DMS153 (cell line): ENCODE data around the gene NUB1.
"Not testable (repeated sequence)": the region's sequence is repeated elsewhere in the genome, so short reads cannot be mapped to it uniquely, and the experiment has no call there.

Experiments used
- DNase-seq: peaks from one replicate; lab custom pipeline; 2025; lab: John Stamatoyannopoulos, UW

The NUB1 gene, protein sequence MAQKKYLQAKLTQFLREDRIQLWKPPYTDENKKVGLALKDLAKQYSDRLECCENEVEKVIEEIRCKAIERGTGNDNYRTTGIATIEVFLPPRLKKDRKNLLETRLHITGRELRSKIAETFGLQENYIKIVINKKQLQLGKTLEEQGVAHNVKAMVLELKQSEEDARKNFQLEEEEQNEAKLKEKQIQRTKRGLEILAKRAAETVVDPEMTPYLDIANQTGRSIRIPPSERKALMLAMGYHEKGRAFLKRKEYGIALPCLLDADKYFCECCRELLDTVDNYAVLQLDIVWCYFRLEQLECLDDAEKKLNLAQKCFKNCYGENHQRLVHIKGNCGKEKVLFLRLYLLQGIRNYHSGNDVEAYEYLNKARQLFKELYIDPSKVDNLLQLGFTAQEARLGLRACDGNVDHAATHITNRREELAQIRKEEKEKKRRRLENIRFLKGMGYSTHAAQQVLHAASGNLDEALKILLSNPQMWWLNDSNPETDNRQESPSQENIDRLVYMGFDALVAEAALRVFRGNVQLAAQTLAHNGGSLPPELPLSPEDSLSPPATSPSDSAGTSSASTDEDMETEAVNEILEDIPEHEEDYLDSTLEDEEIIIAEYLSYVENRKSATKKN

DNA sequence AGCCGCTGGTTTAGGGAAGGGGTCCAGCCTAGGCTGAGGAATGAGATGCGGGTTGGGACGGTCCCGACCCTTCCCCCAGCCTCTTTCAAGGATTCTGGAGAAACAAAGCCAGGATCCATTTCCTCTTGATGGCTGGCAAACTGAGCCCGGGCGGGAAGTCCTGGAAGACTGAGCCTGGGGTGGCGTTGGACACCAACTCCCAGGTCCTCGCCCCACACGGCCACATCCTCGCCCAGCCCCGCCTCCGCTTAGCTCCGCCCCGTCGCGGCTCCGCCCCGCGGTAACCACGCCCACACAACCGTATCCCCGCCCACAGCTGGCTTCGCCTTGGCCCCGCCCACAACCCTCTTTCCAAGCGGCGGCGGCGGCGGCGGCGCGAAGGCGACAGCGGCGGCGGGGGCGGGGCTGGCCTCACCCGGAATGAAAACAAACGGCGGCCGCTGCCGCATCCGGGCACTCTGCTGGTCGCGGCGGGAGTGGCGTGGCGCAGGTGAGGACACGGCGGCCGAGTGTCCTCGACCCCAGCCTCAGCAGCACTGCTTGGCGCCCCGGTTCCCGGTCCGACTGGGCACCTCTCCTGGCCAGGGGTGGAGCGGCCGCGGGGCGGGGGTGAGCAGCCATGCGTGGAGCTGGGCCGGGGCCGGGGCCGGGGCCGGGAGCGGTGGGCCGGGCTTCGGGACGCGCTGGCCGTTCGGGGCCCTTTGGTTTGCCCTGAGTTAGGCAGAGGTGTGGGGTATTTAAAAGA, at the start of gene NUB1:
NUB1 (plus strand) TSS at position 456 of the 745 bp plus-strand sequence. CDS start 3,538 bp downstream, outside the sequence.
- peak; percentile 62 for DNase-seq

DNA sequence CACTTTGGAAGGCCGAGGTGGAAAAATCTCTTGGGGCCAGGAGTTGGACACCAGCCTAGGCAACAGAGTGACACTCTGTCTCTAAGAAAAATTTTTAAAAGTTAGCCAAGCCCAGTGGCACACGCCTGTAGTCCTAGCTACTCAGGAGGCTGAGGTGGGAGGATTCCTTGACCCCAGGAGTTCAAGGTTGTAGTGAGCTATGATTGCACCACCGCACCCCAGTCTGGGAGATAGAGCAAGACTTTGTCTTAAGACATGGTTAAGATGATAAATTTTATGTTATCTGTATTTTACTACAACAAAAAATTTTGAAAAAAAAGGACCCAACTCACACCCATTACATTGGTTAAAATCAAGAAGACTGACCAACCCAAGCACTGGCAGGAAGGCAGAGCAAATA, 48.8 kb upstream of the NUB1 start:
- no peak for DNase-seq

DNA sequence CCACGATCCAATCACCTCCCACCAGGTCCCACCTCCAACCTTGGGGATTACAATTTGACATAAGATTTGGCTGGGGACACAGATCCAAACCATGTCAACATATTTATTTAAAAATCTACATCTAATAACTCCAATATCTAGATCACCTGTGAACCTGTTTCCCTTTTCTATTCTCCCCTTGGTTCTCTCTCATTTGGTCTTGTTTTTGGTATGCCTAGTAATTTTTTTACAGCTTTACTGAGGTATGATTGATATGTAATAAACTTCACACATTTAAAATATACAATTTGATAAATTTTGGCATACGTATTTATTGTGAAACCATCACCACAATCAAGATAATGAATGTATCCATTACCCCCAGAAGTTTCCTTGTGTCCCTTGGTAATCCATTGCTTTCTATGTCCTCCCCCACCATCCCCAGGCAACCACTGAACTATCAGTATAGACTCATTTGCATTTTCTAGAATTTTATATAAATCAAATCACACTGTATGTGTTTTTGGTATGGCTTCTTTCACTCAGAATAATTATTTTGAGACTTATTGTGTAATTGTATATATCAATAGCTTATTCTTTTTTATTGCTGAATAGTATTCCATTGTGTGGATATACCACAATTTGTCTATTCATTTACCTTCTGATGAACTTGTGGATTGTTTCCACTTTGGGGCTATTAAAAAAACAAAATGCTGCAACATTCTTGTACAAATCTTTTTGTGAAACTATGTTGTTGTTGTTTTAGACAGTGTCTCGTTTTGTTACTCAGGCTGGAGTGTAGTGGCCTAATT, 45.2 kb upstream of the NUB1 start:
- no peak for DNase-seq

DNA sequence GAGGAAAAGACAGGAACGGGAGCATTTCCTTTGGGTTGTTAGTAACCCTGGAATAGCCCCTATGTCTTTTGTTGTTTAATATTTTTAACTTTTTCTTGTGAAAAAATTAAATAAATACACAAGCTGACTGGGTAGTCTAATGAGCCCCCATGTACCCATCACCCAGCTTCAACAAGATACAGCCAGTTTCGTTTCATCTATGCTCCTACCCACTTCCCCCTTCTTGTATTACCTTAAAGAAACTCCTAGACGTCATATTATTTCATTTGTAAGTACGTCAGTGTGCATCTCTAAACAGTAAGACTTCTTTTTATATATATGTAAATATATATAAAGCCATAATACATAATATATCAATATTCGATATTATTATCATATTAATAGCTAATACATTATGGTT, 42.8 kb upstream of the NUB1 start:
- no peak for DNase-seq

DNA sequence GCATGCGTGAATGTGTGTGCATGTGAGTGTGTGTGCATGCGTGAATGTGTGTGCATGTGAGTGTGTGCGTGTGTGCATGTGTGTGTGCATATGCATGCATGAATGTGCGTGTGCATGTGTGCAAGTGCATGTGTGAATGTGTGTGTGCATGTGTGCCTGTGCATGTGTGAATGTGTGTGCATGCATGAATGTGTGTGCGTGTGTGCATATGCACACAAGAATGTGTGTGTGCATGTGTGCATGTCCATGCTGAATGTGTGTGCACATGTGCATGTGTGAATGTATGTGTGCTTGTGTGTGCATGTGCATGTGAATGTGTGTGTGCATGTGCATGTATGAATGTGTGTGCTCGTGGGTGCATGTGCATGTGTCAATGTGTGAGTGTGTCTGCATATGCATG, 42.1 kb upstream of the NUB1 start:
- no peak for DNase-seq

DNA sequence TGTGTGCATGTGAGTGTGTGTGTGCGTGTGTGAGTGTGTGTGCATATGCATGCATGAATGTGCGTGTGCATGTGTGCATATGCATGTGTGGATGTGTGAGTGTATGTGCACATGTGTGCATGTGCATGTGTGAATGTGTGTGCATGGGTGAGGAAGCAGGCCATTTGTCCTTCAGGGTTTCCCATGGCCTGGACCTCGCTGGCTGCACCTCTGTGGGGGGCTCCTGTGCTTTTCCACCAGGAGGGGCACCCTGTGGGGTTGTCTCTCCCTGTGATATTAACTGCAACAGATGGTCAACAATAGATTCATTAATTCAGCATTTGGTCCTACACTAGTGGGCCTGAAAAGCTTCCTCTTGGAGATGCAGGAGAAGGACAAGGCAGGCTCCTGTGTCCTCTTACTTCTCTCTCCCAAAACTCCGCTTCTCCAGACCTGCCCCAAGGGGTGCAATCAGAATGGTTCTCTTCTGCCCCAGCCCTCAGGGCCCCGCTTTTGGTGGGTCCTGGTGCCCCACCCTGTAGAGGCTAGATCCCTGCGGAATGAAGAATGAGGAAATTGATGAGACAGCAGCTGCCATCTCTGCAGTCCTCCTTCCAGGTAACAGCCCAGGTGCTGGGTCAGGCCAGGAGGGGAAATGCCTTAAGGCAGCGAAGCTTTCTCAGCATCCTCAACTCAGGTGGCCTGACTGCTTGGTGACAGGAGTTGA, 41.5 kb upstream of the NUB1 start:
- DNase-seq, result no peak

DNA sequence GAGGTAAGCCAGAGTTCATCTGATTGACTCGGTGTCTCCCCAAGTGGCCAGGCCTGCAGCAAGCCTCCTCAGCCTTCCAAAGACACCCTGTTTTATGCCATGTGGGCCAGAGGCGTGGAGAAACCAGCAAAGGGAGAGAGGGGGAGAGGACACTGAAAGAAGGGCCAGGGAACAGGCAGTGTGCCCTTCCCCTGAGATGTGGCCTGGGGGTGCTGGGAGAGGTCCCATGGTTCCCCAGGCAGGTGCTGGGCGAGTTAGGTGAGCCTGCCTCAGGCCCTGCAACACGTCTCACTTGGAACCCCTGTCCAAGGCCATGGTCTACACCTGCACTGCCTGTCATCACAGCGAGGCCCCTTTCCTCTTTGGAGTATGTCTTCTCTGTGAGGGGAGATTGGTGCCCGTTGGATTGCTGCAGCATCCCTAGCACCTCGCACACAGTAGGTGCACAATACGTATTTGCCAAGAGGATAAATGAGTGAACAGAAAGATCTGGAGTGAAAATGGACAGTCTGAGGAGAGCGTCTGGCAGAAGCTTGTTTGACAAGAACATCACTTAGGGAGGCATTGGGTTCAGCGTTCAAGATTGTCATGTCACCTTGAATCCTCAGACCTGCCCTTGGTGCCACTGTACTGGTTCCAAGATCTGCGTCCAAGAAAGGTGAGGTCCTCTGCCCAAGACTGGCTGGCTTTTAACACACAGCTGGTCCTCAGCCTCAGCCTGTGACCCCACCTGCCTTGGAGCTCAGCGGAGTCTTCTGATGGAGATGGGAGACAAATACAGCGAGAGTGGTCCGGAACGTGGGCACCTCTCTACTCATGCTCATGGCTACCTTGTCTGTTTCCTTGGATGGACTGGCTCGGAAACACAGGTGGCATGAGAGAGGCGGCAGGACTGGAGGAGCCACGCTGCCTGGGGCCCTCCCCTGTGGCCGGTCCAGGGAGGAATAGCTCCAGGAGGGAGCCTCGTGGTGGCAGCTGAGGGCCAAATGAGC, 39.8 kb upstream of the NUB1 start:
- no peak for DNase-seq

DNA sequence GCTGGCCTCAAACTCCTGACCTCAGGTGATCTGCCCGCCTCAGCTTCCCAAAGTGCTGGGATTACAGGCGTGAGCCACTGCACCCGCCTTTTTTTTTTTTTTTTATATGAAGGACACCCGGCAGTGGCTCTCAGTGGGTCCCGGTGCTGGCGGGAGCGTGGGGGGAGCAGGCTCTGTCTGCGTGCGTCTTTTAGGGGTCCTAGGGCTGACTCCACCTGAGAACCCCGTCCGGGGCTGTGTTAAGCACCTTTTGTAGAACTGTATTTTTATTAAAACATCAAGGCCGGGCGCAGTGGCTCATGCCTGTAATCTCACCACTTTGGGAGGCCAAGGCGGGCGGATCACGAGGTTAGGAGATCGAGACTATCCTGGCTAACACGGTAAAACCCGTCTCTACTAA, 37.4 kb upstream of the NUB1 start:
- DNase-seq, result not testable (repeated sequence)

DNA sequence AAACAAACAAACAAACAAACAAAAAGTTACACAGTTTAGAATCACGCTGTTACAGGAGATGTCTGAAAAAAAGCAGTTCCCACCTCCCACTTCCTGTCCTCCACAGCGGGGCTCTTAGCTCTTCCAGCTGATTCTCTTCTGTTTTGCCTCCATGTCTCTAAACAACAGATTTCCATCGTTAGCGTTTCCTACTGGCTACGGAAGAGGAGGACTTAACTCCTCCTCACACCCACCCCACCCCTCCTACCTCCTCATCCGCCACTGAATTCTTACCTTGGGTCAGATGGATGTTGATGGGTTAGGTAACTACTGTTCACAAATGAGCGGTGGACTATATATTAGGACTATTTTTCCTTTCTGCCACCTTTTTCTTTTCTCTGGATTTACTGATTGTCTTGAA, 36.8 kb upstream of the NUB1 start:
- DNase-seq, result peak; percentile 45

DNA sequence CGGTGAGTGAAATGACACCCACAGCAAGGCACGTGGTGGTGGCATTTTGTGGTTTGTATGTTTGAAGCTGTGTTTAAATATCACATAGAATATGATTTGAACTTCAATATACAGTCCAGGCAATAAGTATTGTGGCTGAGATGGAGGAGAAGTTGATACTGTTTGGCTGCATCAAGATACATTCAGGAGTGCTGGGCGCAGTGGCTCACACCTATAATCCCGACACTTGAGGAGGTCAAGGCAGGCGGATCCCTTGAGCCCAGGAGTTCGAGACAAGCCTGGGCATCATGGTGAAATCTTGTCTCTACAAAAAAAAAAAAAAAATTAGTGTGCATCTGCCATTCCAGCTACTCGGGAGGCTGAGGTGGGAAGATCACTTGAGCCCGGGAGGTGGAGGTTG, 35.2 kb upstream of the NUB1 start:
- DNase-seq, result no peak

DNA sequence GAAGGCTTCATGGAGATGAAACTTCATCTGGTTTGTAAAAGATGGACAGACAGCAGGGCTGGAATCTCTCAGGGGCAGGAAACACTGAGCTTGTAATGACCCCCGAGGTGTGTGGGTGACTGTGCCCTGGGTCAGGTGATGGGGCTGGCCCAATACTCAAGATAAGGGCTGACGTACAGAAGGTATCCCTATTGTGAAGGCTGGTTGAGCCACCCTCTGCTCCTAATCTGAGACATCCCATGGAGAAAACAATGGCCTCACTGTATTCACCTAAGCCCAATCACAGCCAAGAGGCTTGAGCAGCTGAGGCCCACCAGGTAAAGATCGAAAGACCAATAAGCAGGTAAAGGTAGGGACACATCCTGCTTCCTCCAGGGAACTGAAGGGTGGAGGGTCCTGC, 34.8 kb upstream of the NUB1 start:
- DNase-seq, result no peak

DNA sequence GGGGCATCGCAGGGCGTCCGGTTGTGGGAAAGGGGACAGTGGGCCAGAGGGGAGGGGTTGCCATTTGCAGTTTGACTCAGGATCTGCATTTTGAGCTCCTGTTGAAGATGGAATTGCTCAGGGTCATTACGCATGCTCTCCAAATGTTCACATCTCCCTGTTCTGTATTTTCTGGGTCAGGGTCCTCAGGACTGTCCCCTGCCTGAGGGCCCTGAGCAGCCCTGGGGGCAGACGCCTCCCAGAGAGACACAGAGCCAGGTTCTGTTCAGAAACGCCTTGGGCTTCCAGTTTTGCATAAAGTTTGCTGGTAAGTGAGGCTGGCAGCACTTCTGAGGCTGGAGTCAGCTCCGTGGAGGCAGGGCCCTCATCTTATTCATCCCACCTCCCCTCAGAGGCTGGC, 34.1 kb upstream of the NUB1 start:
- DNase-seq, result no peak

DNA sequence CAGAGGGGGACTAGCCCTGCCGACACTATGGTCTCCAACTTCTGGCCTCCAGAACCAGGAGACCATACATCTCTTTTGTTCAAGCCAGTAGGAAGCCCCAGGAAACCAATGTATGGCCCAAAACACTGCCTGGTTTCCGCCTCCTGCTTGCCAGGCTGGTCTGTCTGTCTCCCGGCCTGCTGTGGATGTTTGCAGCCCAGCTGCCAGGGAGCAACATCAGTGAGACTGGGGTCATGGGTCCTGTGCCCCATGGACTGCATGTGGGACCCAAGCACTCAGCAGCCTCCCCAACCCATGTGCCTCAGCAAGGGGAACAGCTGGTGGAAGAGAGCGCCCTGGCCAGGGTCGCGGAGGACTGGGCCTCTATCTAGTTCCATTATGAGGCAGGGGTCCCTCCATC, 33.4 kb upstream of the NUB1 start:
- no peak for DNase-seq

DNA sequence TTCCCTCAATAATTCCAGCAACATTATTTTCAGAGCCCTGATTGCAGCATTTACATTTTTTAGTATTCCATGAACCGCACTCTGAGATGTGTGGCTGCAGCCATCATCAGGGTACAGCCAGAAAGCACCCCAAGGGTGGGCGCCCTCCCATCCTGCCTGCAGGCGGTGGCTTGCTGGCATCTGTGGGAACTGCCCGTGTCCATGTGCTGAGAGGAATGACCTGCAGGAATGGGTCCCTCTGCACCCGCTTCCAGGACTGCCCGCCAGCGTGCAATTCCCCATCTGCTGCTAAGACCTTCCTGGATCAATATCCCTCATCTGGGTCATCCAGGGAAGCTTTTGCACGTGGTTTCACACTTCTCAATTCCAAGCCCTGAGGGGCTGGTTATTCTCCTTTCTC, 32.8 kb upstream of the NUB1 start:
- no peak for DNase-seq

DNA sequence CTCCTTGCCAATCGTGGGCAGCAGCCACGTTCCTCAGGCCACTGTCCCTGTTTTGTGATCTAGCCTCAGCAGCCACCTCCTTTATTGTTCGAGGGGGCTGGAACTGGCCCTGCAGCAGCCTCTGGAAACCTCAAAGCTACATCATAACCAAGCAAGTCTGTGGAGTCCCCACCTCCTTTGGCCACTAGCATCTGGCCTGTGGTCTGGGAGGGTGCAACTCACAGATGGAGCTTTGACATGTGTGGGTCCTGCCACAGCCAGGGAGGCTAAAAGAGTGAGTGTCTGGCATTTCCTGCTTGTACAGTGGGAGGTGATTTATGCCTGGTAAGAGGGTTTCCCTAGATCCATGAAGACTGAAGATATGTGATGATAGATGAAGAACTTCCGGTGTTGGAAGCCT, 32.3 kb upstream of the NUB1 start:
- DNase-seq, result no peak

DNA sequence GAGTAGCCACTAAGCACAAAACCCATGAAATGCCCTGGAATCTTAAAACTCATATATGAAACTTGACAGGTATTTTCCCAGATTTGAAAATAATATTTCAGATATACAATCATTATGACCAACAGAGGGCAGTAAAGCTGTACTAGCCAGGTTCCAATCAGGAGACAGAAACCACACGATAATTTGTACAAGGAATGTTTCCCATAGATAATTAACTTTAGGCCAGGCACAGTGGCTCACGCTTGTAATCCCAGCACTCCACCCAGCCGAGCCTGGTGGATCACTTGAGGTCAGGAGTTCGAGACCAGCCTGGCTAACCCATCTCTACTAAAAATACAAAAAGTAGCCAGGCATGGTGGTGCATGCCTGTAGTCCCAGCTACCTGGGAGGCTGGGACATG, 31.0 kb upstream of the NUB1 start:
- DNase-seq, result no peak

DNA sequence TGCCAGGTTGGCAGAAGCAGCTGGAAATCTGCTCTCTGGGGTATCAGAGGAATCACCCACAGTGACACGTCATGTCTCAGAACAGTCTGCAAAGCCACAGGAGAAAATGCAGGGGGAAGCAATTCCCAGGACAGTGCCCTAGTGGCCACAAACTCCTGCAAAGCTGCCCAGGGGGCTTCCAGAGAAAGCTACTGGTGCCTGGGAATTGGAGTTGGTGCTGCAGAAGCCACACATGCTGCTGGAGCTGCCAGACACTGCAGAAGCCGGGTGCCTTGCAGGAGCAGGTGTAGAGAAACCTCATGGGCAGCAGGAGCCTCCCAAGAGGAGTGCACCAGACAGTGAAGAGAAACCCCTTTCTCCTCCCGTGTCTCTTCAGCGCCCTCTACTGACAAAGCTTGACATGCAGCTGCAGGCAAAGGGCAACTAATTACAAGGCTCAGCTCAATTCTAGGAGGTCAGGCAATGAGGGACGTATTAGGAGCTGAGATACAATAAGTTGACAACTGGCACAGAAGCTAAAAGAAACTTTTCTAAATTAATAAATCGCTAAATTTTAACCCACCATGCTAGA, 30.2 kb upstream of the NUB1 start:
- no peak for DNase-seq

DNA sequence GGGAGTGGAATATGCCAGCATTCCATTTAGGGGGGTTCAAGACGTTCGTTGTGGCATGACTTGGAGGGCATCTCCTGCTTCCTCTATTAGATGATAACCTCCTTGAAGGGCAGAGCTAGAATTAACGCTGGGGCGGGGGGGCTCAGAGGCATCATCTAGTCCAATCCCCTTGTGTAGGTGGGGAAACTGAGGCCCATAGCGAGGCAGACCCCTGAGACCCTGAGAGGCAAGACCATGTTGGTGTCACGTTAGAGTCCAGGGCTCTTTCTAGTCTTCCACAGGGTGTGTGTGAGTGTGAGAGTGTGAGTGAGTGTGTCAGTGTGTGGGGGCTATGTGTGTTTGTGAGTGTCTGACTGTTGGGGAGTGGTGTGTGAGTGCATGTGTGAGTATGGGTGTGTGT, 29.3 kb upstream of the NUB1 start:
- no peak for DNase-seq

DNA sequence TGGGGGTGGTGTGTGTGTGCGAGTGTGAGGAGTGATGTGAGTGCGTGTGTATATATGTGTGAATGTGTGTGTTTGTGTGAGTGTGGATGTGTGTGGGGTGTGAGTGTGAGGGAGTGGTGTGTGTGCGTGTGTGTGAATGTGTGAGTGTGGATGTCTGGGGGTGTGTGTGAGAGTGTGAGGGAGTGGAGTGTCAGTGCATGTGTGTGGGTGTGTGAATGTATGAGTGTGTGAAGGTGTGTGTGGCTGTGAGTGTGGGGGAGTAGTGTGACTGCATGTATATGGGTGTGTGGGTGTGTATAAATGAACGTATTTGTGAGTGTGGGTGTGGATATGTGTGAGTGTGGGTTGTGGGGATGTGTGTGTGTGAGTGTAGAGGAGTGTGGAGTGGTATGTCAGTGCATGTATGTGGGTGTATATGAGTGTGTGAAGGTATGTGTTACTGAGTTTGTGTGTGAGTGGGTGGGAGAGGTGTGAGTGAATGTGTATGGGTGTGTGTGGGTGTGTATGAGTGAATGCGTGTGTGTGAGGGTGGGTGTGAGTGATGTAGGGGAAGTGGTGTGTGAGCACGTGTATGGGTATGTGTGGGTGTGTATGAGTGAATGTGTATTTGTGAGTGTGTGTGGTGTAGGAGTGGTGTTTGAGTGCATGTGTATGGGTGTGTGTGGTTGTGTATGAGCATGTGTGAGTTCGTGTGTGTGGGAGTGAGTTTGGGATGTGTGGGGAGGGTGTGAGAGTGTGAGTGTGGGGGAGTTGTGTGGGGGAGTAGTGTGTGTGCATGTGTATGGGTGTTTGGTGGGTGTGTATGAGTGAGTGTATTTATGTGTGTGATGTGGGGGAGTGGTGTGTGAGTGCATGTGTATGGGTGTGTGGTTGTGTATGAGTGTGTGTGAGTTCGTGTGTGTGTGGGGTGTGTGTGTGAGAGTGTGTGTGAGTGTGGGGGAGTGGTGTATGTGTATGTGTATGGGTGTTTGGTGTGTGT, 28.5 kb upstream of the NUB1 start:
- no peak for DNase-seq
